Fibroblast of the conjunctiva (primary cell): ENCODE results near the gene FKBP5.
"Not testable (repeated sequence)": the region's sequence is repeated elsewhere in the genome, so short reads cannot be mapped to it uniquely, and the experiment has no call there.

Experiments used
- DNase-seq: peaks from one replicate; pipeline ENCODE4 v3.0.0-alpha.2; 2010; ENCODE audit warnings: low read depth

Gene FKBP5

GRCh38 chr6:35539223-35539622, 149.5 kb downstream of the FKBP5 start:
- no peak for DNase-seq

GRCh38 chr6:35535847-35536246, 152.9 kb downstream of the FKBP5 start:
- not testable (repeated sequence) for DNase-seq

GRCh38 chr6:35534407-35535170, 154.1 kb downstream of the FKBP5 start:
- DNase-seq = peak; percentile 6

- no peak for DNase-seq
These were observed 154.7 kb downstream of the FKBP5 start for GRCh38 chr6:35533981-35534380.

- DNase-seq = no peak
These were observed 156.6 kb downstream of the FKBP5 start for GRCh38 chr6:35532126-35532525.

GRCh38 chr6:35524380-35525020, 164.2 kb downstream of the FKBP5 start:
- DNase-seq = no peak
